Measurements from ENCODE around the gene CARD11. TPM values are rescaled to one million over a fixed set of nuclear protein-coding genes. Genes with fewer than 3 reads are reported as not detected.

The CARD11 gene
- polyA plus RNA-seq, 1 of the 3 experiments (the other 2 are of a cell fraction): not detected

DNA sequence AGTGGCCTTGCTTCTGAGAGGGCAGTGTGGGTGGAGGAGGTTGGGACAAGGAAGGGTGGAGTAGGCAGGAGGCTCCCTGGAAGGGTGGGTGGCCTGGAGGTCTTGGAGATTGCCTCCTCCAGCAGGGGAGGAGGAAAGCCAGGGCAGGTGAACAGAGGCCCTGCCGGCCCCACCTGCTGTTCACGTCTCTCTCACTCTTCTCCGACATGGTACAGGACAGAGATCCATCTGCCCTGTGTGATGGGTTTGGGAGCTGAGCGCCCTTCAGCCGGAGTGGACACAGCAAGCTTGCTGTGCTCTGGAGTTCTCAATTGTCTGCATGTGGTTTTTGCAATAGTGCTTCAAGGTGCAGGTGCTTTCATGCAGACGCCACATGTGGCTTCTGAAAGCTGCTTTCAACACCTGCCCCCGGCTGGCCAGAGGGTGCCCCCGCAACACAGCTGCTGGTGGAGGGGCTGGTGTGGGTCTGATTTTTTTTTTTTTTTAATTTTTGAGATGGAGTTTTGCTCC is 116.7 kb downstream of the CARD11 start:
- Histone ChIP-seq H3K4me1 (ENCODE audit: control insufficient read depth in 1 of 2, insufficient read depth in 2 of 2, low read depth in 1 of 2, low read length in 1 of 2) (peaks cover 0 to 19% of the 10 kb centered on the region in 2 experiments; a peak in 1 of 4 replicates), H3K9me2 (no peaks in the 10 kb centered on the region), H3K36me3 (replicated peaks in 1 of 2; ENCODE audit: control insufficient read depth in 1 of 2, insufficient read depth in 2 of 2, low read length in 1 of 2) (no peaks in the 10 kb centered on the region), H3K27ac (ENCODE audit: low read depth in 2 of 2, low read length in 1 of 2) (no peak overlapping the region), H3K9me3 (no peaks in the 10 kb centered on the region), H3K9ac (no peak overlapping the region), H3F3A (replicated peaks; ENCODE audit: insufficient read depth) (no peaks in the 10 kb centered on the region), H3K4me2 (no peak overlapping the region), H4K20me1 (ENCODE audit: insufficient read depth) (no peaks in the 10 kb centered on the region), H3K4me3 (ENCODE audit: low read depth in 2 of 2, low read length in 1 of 2) (no peak overlapping the region), H3K79me2 (ENCODE audit: insufficient read depth) (no peaks in the 10 kb centered on the region), H2AFZ (ENCODE audit: low read depth) (no peak overlapping the region), H3K27me3 (ENCODE audit: insufficient read depth) (peaks cover 41% of the 10 kb centered on the region)
- DNase-seq: peak; percentile 17
- TF ChIP-seq, protein P1, sequence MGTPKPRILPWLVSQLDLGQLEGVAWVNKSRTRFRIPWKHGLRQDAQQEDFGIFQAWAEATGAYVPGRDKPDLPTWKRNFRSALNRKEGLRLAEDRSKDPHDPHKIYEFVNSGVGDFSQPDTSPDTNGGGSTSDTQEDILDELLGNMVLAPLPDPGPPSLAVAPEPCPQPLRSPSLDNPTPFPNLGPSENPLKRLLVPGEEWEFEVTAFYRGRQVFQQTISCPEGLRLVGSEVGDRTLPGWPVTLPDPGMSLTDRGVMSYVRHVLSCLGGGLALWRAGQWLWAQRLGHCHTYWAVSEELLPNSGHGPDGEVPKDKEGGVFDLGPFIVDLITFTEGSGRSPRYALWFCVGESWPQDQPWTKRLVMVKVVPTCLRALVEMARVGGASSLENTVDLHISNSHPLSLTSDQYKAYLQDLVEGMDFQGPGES (IDR thresholded peaks at IDR 0.05; ENCODE audit: low read depth, low read length): no peak
- TF ChIP-seq RCOR1 (IDR thresholded peaks at IDR 0.05; ENCODE audit: low read length) (no peak), FOSL2 (IDR thresholded peaks at IDR 0.05; ENCODE audit: borderline replicate concordance, low read depth) (no peak), EZH2phosphoT487 (IDR thresholded peaks at IDR 0.05; ENCODE audit: borderline replicate concordance, low read depth) (no peak), CHD2 (IDR thresholded peaks at IDR 0.05; ENCODE audit: low read length, partially characterized antibody) (no peak), SMC3 (IDR thresholded peaks at IDR 0.05; ENCODE audit: low read depth, low read length) (no peak), TEAD4 (IDR thresholded peaks at IDR 0.05; ENCODE audit: borderline replicate concordance, insufficient read depth) (no peak), RAD21 (IDR thresholded peaks at IDR 0.05; ENCODE audit: low read length) (no peak), RXRA (IDR thresholded peaks at IDR 0.05; ENCODE audit: borderline replicate concordance, low read depth) (no peak), FOXJ3 (CRISPR knock-in tag; IDR thresholded peaks at IDR 0.05) (no peak), NFIC (IDR thresholded peaks at IDR 0.05; ENCODE audit: borderline replicate concordance) (no peak), POLR2AphosphoS5 (IDR thresholded peaks at IDR 0.05; ENCODE audit: low read depth, low read length) (no peak), MXI1 (IDR thresholded peaks at IDR 0.05; ENCODE audit: low read depth, low read length) (no peak), TAF1 (IDR thresholded peaks at IDR 0.05; ENCODE audit: borderline replicate concordance, low read depth, low read length) (no peak), TCF12 (IDR thresholded peaks at IDR 0.05) (no peak), ELF1 (IDR thresholded peaks at IDR 0.05) (no peak)
- TF ChIP-seq, protein P2, sequence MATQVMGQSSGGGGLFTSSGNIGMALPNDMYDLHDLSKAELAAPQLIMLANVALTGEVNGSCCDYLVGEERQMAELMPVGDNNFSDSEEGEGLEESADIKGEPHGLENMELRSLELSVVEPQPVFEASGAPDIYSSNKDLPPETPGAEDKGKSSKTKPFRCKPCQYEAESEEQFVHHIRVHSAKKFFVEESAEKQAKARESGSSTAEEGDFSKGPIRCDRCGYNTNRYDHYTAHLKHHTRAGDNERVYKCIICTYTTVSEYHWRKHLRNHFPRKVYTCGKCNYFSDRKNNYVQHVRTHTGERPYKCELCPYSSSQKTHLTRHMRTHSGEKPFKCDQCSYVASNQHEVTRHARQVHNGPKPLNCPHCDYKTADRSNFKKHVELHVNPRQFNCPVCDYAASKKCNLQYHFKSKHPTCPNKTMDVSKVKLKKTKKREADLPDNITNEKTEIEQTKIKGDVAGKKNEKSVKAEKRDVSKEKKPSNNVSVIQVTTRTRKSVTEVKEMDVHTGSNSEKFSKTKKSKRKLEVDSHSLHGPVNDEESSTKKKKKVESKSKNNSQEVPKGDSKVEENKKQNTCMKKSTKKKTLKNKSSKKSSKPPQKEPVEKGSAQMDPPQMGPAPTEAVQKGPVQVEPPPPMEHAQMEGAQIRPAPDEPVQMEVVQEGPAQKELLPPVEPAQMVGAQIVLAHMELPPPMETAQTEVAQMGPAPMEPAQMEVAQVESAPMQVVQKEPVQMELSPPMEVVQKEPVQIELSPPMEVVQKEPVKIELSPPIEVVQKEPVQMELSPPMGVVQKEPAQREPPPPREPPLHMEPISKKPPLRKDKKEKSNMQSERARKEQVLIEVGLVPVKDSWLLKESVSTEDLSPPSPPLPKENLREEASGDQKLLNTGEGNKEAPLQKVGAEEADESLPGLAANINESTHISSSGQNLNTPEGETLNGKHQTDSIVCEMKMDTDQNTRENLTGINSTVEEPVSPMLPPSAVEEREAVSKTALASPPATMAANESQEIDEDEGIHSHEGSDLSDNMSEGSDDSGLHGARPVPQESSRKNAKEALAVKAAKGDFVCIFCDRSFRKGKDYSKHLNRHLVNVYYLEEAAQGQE (IDR thresholded peaks at IDR 0.05; ENCODE audit: low read depth, low read length): no peak
- TF ChIP-seq, protein P3, sequence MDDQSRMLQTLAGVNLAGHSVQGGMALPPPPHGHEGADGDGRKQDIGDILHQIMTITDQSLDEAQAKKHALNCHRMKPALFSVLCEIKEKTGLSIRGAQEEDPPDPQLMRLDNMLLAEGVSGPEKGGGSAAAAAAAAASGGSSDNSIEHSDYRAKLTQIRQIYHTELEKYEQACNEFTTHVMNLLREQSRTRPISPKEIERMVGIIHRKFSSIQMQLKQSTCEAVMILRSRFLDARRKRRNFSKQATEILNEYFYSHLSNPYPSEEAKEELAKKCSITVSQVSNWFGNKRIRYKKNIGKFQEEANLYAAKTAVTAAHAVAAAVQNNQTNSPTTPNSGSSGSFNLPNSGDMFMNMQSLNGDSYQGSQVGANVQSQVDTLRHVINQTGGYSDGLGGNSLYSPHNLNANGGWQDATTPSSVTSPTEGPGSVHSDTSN (IDR thresholded peaks at IDR 0.05): no peak
- TF ChIP-seq, protein P4, sequence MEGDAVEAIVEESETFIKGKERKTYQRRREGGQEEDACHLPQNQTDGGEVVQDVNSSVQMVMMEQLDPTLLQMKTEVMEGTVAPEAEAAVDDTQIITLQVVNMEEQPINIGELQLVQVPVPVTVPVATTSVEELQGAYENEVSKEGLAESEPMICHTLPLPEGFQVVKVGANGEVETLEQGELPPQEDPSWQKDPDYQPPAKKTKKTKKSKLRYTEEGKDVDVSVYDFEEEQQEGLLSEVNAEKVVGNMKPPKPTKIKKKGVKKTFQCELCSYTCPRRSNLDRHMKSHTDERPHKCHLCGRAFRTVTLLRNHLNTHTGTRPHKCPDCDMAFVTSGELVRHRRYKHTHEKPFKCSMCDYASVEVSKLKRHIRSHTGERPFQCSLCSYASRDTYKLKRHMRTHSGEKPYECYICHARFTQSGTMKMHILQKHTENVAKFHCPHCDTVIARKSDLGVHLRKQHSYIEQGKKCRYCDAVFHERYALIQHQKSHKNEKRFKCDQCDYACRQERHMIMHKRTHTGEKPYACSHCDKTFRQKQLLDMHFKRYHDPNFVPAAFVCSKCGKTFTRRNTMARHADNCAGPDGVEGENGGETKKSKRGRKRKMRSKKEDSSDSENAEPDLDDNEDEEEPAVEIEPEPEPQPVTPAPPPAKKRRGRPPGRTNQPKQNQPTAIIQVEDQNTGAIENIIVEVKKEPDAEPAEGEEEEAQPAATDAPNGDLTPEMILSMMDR (IDR thresholded peaks at IDR 0.05): no peak
- TF ChIP-seq, protein P5, sequence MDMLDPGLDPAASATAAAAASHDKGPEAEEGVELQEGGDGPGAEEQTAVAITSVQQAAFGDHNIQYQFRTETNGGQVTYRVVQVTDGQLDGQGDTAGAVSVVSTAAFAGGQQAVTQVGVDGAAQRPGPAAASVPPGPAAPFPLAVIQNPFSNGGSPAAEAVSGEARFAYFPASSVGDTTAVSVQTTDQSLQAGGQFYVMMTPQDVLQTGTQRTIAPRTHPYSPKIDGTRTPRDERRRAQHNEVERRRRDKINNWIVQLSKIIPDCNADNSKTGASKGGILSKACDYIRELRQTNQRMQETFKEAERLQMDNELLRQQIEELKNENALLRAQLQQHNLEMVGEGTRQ (IDR thresholded peaks at IDR 0.05; ENCODE audit: borderline replicate concordance, low read depth, low read length): no peak
- 91% methylated on average over 8 of the region's 8 CpGs for WGBS (ENCODE audit: low lambda C conversion rate)
- POLR2A ChIA-PET: interaction anchor here (1.6 kb wide), 1 partner anchor 102 kb away, joined by 7 read pairs; no protein-coding TSS in a partner anchor
- CTCF ChIA-PET: interaction anchor here (1.0 to 2.3 kb wide), 5 partner anchors 31 to 256 kb away, joined by 3 to 10 read pairs (median 7); no protein-coding TSS in a partner anchor

Measured in SK-N-SH (cell line).